ENCODE measurements around the gene ANKRD29.

Gene ANKRD29

GRCh38 chr18:23683671-23684070, 21.0 kb upstream of the ANKRD29 start:
- no peak for DNase-seq

- no peak for DNase-seq
Observed at GRCh38 chr18:23683155-23683554, 20.4 kb upstream of the ANKRD29 start.

GRCh38 chr18:23682472-23682871, 19.8 kb upstream of the ANKRD29 start:
- DNase-seq, result no peak

- DNase-seq, result no peak
Observed at GRCh38 chr18:23682045-23682444, 19.3 kb upstream of the ANKRD29 start.

- DNase-seq, result no peak
Observed at GRCh38 chr18:23675896-23676295, 13.2 kb upstream of the ANKRD29 start.

GRCh38 chr18:23675236-23675635, 12.5 kb upstream of the ANKRD29 start:
- DNase-seq, result no peak

GRCh38 chr18:23673725-23674124, 11.0 kb upstream of the ANKRD29 start:
- DNase-seq, result no peak

GRCh38 chr18:23671564-23671963, 8.9 kb upstream of the ANKRD29 start:
- DNase-seq, result no peak

GRCh38 chr18:23669804-23670405, 7.2 kb upstream of the ANKRD29 start:
- DNase-seq, result no peak

GRCh38 chr18:23669202-23669766, 6.6 kb upstream of the ANKRD29 start:
- no peak for DNase-seq

- DNase-seq, result no peak
Observed at GRCh38 chr18:23668731-23669130, 6.0 kb upstream of the ANKRD29 start.

GRCh38 chr18:23667114-23667513, 4.4 kb upstream of the ANKRD29 start:
- no peak for DNase-seq

GRCh38 chr18:23664674-23665073, 2.0 kb upstream of the ANKRD29 start:
- DNase-seq, result no peak

- no peak for DNase-seq
Observed at GRCh38 chr18:23661735-23662308, 889 bp downstream of the ANKRD29 start.

- DNase-seq, result no peak
Observed at GRCh38 chr18:23658285-23658684, 4.4 kb downstream of the ANKRD29 start.

GRCh38 chr18:23652232-23652631, 10.5 kb downstream of the ANKRD29 start:
- no peak for DNase-seq

GRCh38 chr18:23650968-23651927, 11.5 kb downstream of the ANKRD29 start:
- DNase-seq, result no peak

- DNase-seq, result no peak
Observed at GRCh38 chr18:23648940-23649607, 13.6 kb downstream of the ANKRD29 start.

- no peak for DNase-seq
Observed at GRCh38 chr18:23648456-23648855, 14.3 kb downstream of the ANKRD29 start.

- DNase-seq, result no peak
Observed at GRCh38 chr18:23646282-23646681, 16.4 kb downstream of the ANKRD29 start.

GRCh38 chr18:23645568-23646175, 17.0 kb downstream of the ANKRD29 start:
- DNase-seq, result no peak

- no peak for DNase-seq
Observed at GRCh38 chr18:23643815-23644490, 18.8 kb downstream of the ANKRD29 start.
